Aorta (tissue), 5 donors: ENCODE results near the gene HECA. TPM values are rescaled to one million over a fixed set of nuclear protein-coding genes. Genes with fewer than 3 reads are reported as not detected.
"Not testable (repeated sequence)": the region's sequence is repeated elsewhere in the genome, so short reads cannot be mapped to it uniquely, and the experiment has no call there.

Source experiments
- ATAC-seq: fragments of 200-7000 bp; cut with Tn5 transposase; one replicate; pipeline ENCODE4 v1.9.1; 2022; ENCODE audit warnings: moderate library complexity; ENCODE audit not compliant: low FRiP score
- DNase-seq, 2 donors: peaks; one replicate each; pipeline ENCODE4 v3.0.0-alpha.2; 2020
- H3K27ac ChIP-seq, 2 donors: one replicate each; pipeline ENCODE4 v1.5.1; 2013; ENCODE audit warnings: low read length in 2 of 2, mild to moderate bottlenecking in 2 of 2, moderate library complexity in 2 of 2, control low read depth in 1 of 2, inconsistent platforms in 1 of 2, low read depth in 1 of 2
- H3K27me3 ChIP-seq, 2 donors: one replicate each; pipeline ENCODE4 v1.6.1; 2013; ENCODE audit warnings: control low read depth in 1 of 2, low read length in 1 of 2, mild to moderate bottlenecking in 1 of 2, moderate library complexity in 1 of 2; ENCODE audit not compliant: insufficient read depth in 2 of 2, control insufficient read depth in 1 of 2
- H3K36me3 ChIP-seq, 2 donors: one replicate each; pipeline ENCODE4 v1.6.1; 2013; ENCODE audit warnings: control low read depth in 1 of 2, low read length in 1 of 2, mild to moderate bottlenecking in 1 of 2; ENCODE audit not compliant: insufficient read depth in 2 of 2, control insufficient read depth in 1 of 2
- H3K4me1 ChIP-seq, 2 donors: one replicate each; pipeline ENCODE4 v1.6.1; 2013; ENCODE audit warnings: low read length in 2 of 2, control low read depth in 1 of 2, mild to moderate bottlenecking in 1 of 2, moderate library complexity in 1 of 2; ENCODE audit not compliant: insufficient read depth in 2 of 2, control insufficient read depth in 1 of 2
- H3K4me3 ChIP-seq, 2 donors: one replicate each; pipeline ENCODE4 v1.5.1; 2013; ENCODE audit warnings: low read length in 2 of 2, control low read depth in 1 of 2, mild to moderate bottlenecking in 1 of 2
- H3K9me3 ChIP-seq: one replicate; pipeline ENCODE4 v1.6.1; 2013; ENCODE audit warnings: mild to moderate bottlenecking, low read length; ENCODE audit not compliant: control insufficient read depth
- WGBS, 2 donors: extraction: QIAGEN DNeasy Blood & Tissue Kit; methylation state at CpG; one replicate each; pipeline ENCODE4 v1.1.7; 2013; 5-methylcytosine and 5-hydroxymethylcytosine counted together
- intact Hi-C, 2 donors: fragments of 100-400 bp; cut with DNase I; formaldehyde crosslinking; loops; one replicate each; pipeline versions ENCODE4 v1.14.2 to v1.15.0; 2022
- polyA plus RNA-seq, 2 donors: library from polyadenylated mRNA; stranded (reverse); fragments of 200-250 nt; gene quantifications; one replicate each; pipeline ENCODE4 v1.2.3, GENCODE V29; 2013
- total RNA-seq, 2 donors: library from RNA; stranded (reverse); fragmentation: NEBNext Ultra II Directional; extraction: Animal tissue kit (Norgen Biotek cat#: 25700); gene quantifications; one replicate each; pipeline ENCODE4 v1.2.1, GENCODE V29; 2021
- donor health status: healthy with polysubstance abuse.
- donor health status: Bipolar disorder and iron deficiency.
- donor health status: DM: no; HTN: no; CAD: no.
- donor health status: DM: no; HTN: no; CAD: no.
- donor health status: DM: yes; HTN: yes; CAD: no.

The HECA gene
- total and polyA plus RNA-seq, 4 donors: 12.4 to 53.2 (median 38.0) TPM

GRCh38 chr6:139228387-139228786 lies 93.5 kb downstream of the HECA start:
- H3K36me3 ChIP-seq, H3K27ac ChIP-seq, H3K4me1 ChIP-seq, ATAC-seq, DNase-seq, H3K4me3 ChIP-seq, intact Hi-C loops, H3K27me3 ChIP-seq, H3K9me3 ChIP-seq: not testable (repeated sequence)
- WGBS, 2 donors: 97 to 99% methylated on average over 3 of the region's 3 CpGs

Other genes with a start within 250 kb of the HECA start
- 10 to 100 TPM; 33.2 to 40.8 TPM for gene REPS1, start 146.8 kb upstream of the HECA start, total RNA-seq
- gene REPS1, start 146.8 kb upstream of the HECA start, polyA plus RNA-seq: 10 to 100 TPM; 10.1 to 29.0 TPM
- gene ABRACL, start 106.3 kb upstream of the HECA start, total RNA-seq: 10 to 100 TPM; 16.4 to 18.6 TPM
- 10 to 100 TPM; 17.9 to 88.4 TPM for gene ABRACL, start 106.3 kb upstream of the HECA start, polyA plus RNA-seq
- gene TXLNB, start 156.9 kb downstream of the HECA start, total RNA-seq: 1 to 10 TPM; 1.5 to 3.4 TPM
- under 1 TPM; 0.10 to 0.63 TPM for gene TXLNB, start 156.9 kb downstream of the HECA start, polyA plus RNA-seq
- 10 to 100 TPM; 53.2 to 64.1 TPM for gene CITED2, start 239.6 kb downstream of the HECA start, total RNA-seq
- 10 to 100 TPM; 19.3 to 53.8 TPM for gene CITED2, start 239.6 kb downstream of the HECA start, polyA plus RNA-seq